GM21447 (cell line): Measurements from ENCODE around the gene RAB3GAP1.

Experiments
- ATAC-seq: cut with Tn5 transposase; IDR thresholded peaks from one replicate; pipeline ENCODE4 v1.9.1; 2021; ENCODE audit not compliant: unreplicated experiment

The RAB3GAP1 gene

GRCh38 chr2:135162377-135162776, 110.3 kb downstream of the RAB3GAP1 start:
- ATAC-seq = no peak

- no peak for ATAC-seq
Observed at GRCh38 chr2:135162786-135163185, 110.7 kb downstream of the RAB3GAP1 start.

DNA sequence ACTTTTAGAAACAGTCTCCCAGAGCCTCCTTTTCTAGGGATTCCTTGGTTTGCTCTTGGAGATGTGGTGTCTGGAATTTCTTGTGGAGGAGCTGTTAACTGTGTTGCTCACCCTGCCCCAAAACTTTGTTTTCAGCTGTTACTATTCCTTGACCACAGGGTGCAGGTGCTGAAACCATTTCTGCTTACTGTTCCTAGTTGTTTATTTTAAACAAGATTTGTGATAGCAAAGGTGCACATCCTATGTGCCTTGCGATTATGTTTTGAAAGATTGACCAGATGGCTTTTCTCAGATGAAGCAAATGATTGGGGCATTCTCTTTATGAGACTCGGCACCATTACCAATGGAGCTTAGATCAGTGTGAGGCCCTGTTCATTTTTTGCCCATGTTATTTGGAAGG, 111.2 kb downstream of the RAB3GAP1 start:
- ATAC-seq = no peak

- ATAC-seq = no peak
Observed at GRCh38 chr2:135163901-135164300, 111.8 kb downstream of the RAB3GAP1 start.

DNA sequence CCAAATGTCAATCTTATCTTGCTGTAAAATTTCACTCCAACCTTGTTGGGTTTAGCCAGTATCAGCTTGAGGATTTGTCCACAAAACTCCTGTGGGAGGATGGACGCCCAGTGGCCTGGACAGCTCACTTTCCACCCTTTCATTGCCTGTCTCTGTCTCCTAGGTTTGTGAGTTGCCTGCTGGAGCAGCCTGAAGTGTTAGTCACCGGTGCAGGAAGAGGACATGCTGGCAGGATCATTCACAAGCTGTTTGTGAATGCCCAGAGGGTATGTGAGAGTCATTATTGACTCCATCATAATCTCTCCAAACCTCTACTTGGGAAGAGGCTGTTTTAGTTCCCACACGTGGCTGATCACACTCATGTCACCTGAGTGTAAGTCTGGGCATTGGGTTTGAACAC, 112.3 kb downstream of the RAB3GAP1 start:
- ATAC-seq = no peak

- no peak for ATAC-seq
Observed at GRCh38 chr2:135167273-135167672, 115.2 kb downstream of the RAB3GAP1 start.

GRCh38 chr2:135168204-135168856, 116.2 kb downstream of the RAB3GAP1 start:
- no peak for ATAC-seq

DNA sequence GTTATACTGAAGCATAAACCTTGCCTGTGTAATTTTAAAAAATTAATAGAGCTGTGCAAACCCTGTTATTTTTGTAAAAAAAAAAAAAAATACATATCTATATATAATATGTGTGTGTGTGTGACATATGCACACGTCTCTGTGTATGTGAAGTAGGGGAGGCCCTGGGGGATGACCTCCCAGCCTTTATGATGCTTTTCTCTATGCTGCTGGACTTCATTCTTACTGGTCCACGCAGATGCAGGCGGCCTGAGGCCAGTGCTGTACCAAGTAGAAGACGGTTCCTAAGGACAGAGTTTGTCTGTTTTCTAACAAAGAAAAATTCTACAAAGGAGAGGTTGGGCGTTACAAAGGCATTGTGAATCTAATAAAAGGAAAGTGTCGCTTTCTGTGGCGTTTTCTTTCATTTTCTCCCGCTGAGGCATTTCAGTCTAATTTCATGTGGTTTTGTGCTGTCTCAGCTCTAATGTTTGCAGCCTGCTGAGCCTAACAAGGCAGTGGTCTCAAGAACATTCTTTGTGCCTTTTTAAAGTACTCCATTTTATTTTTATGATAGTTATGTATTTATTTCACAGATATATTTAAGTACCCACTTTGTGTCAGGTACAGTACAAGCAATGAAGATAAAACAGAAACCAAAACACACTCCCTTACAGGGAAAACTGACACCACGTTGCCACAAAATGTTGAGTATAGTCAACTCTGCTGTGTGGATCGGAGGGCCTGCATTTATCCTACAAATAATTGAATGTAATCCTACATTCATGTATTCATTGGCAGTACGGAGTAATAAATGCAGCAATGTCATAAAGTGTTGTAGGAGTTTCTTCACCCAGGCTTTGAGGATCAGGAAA, 118.0 kb downstream of the RAB3GAP1 start:
- no peak for ATAC-seq

DNA sequence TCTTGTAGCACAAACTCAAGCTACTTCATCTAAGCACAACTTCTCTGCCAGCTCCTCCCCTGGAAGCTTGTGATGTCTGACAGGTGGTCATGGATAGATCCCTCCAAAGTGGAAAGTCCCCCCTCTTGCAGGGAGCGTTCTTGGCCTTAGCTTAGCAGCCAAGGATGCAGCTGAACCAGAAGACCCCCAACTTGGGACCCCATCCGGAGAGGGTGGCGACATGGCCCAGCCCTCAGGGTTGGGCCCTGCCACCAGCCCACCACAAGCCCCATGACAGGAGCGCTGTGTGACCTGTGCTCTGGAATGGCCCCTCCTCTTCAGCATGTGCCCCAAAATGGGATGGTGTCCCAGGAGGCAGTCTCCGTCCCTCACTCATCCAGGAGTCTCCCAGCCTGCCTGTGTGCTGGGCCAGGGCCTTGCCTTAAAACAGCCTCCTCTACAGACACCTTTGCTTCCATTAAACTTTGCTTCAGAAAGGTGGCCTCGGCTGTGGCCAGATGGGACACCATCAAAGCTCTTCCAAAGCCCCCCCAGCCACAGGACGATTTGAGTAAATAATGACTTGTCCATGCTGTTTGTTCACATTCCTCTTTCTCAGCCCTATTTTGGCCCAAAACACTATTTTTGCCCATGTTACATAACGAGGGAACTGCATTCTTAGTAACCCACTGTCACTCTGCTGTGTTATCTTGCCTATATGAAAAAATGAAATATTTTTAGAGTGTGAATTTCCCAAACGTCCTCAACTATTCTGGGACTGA, 122.1 kb downstream of the RAB3GAP1 start:
- ATAC-seq = no peak

- no peak for ATAC-seq
Observed at GRCh38 chr2:135174810-135175093, 122.7 kb downstream of the RAB3GAP1 start.

- ATAC-seq = no peak
Observed at GRCh38 chr2:135175177-135175576, 123.1 kb downstream of the RAB3GAP1 start.

GRCh38 chr2:135179689-135180088, 127.6 kb downstream of the RAB3GAP1 start:
- no peak for ATAC-seq

DNA sequence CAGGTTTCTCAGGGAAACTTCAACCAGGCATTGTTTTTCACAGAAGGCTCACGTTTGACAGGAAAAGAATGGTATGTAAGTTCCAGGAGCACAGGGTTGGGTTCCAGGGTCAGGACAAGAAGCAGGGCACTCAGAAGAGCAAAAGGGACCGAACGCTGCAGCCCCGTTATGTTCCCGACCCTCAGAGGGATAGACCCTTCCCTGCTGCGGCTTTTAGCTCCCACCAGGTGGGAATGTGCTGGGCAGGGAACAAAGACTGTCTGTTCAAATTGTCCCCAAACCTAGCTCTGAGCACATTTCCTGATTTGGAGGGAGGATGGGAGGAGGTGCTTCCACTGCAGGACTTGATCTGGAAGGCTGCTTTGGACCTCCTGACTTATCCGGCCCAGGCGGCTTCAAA, 130.1 kb downstream of the RAB3GAP1 start:
- no peak for ATAC-seq

DNA sequence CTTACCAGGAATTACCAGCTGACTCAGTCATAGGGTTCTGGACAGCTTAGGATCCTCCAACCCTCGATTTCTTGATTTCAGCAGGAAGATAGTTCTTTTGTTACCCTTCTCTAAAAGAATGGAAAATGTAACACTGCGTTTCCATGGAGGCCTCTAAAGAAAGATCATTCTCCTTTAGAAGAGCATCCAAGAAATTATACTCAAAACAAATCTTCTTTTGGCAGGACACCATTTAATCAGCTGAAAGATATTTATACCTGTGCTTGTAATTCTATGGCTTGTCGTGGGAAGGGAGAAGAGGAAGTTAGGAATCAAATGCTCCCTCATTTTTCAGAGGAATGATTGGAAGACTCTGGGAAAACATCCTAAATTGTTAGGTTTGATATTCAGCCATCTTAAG, 130.5 kb downstream of the RAB3GAP1 start:
- ATAC-seq = no peak

GRCh38 chr2:135183822-135184221, 131.7 kb downstream of the RAB3GAP1 start:
- no peak for ATAC-seq

- no peak for ATAC-seq
Observed at GRCh38 chr2:135186054-135186453, 134.0 kb downstream of the RAB3GAP1 start.

DNA sequence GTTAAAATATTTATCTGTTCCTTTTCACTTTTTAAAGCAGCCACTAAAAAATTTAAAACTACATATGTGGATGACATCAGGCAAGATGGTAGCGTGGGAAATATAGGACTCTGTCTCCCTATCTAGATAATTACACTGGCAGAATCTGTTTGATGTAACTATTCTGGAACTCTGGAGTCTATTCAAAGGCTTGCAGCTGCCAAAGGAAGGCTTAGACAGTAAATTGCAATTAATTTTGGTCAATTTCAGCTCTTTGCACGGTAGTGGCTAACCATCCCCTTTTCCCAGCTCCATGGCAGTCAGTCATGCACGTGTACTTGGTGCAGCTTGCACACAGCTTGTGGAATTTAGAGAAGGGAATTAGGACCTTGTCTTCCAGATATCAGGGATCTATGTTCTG, 135.2 kb downstream of the RAB3GAP1 start:
- ATAC-seq = no peak

- no peak for ATAC-seq
Observed at GRCh38 chr2:135189148-135189547, 137.1 kb downstream of the RAB3GAP1 start.

DNA sequence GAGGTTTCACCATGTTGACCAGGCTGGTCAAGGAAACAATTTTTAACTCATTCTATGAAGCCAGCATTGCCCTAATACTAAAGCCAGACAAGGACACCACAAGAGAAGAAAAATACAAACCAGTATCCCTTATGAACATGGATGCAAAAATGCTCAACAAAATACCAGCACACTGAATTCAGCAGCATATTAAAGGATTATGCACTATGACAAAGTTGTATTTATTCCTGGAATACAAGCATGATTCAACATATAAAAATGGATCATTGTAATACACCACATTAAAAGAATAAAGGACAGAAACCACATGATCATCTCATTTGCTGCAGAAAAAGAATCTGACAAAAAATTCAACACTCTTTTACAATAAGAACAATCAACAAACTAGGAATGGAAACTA, 138.7 kb downstream of the RAB3GAP1 start:
- ATAC-seq = no peak

DNA sequence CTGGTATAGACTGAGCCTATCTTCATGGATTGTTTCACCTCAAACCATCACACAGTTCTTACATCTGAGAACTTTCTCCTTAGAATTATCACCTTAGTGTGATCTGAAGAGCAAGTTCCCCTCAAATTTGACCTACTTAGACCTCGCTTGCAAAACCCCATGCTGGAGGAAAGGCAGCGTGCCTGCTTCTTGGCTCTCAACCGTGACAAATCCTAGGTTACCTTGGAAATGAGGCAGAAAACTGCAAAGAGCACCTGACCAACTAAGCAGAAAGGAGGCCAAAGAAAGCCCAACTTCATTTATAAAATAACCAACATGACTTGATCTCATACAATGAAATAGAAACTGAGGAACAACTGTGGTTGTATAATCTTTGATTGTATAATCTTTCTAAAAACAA, 146.4 kb downstream of the RAB3GAP1 start:
- no peak for ATAC-seq

- no peak for ATAC-seq
Observed at GRCh38 chr2:135202751-135203150, 150.7 kb downstream of the RAB3GAP1 start.

GRCh38 chr2:135203944-135204343, 151.9 kb downstream of the RAB3GAP1 start:
- ATAC-seq = no peak
